Stimulated activated CD8-positive, alpha-beta memory T cell treated with anti-CD3 and anti-CD28 coated beads, Interleukin-7, amount 100 ng/mL, for 48 hours (primary cell): ENCODE results near the gene CSTPP1.

Experiments
- DNase-seq, 2 donors: peaks; one replicate each; pipeline ENCODE4 v3.0.0-alpha.2; 2020; ENCODE audit warnings: low read depth in 1 of 2; ENCODE audit errors: extremely low read depth in 1 of 2

Gene CSTPP1

DNA sequence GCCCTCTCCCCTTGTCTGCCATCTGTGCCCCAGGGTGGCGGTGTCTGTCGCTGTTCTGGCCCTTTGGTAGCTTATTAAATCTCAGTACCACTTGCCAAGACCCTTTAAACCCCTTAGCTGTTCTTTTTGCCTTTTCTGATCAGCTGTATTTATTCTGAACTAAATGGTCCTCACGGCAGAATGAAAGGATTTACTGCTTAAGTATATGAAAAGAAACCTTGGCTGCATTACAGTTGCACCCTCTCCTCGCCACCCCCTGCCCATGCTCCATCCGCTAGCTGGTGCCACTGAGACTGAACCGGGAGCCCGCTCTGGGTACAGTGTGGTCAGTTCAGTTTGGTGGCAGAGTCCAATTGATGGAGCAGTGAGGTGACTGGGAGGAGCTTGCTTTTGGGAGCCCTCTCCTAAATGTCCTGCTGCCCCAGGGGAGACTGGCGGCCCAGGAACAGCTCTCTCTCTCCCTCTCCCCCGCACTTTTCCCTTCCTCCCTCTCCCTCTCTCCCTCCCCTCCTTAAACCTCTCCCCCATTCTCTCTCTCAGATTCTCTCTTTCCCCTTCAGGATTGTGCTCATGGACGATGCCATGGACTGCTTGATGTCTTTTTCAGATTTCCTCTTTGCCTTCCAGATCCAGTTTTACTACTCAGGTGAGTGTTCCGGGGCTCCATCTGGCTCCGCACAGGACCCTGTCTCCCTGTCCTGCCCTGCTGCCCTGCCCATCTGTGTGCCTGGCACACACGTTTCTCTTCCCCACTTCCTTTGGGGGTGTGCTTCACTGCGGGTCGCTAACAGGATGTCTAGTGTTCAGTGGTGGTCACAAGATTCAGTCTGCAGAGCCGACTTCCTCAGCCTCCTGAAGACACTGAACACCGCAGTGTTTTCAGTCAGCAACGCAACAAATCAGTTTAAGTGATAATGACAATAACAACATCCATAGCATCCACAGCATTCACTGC, 218.3 kb downstream of the CSTPP1 start:
- no peak for DNase-seq

DNA sequence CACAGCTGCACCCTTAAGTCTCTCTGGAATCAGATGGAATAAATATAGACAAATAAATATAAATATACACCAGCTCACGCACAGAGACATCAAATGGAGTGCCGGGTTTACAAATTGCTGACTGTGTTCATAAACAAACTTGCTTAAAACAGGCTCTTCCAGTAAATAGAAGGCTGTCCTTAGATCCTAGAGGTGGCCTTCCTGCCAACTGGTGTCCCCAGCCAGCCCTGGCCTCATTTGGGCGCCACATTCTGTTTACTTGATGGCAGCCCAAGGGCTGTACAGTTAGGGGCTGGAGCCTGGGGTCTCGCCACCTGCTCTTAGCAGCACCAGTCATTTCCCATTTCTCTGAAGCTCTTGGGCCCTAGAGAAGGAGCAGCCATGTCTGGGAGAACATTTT, 219.3 kb downstream of the CSTPP1 start:
- DNase-seq = no peak

DNA sequence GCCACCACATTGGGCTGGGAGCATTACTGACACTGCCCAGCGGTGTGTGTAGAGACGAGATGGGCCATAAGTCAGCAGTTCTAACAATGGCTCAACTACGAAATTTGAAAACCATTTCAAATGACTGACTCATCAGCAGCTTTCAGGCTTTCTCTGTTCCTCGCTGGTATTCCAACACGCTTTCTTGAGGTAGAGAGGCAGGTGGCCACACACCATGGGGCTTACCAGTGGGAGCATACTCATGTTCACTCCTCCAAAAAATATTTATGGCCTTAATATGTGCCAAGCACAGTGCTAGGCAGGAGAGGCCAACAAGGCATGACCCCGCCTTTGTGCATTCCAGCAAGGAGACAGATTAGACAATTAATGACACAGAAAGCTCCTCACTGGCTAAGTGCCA, 219.8 kb downstream of the CSTPP1 start:
- no peak for DNase-seq

DNA sequence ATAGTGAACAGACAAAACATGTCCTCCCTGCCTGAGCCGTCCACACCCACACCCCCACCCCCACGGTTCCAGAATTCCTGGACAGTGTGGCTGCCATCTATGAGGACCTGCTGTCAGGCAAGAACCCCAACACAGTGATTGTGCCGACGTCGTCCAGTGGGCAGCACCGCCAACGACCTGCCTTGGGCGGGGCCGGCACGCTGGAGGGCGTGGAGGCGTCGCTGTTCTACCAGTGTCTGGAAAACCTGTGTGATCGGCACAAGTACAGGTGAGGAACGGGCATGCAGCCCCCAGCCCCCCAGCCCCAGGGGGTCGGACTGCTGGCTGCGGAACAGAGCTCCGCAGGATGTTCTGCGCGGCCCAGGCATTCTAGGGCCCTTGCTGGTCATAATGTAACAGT, 220.4 kb downstream of the CSTPP1 start:
- DNase-seq = no peak

DNA sequence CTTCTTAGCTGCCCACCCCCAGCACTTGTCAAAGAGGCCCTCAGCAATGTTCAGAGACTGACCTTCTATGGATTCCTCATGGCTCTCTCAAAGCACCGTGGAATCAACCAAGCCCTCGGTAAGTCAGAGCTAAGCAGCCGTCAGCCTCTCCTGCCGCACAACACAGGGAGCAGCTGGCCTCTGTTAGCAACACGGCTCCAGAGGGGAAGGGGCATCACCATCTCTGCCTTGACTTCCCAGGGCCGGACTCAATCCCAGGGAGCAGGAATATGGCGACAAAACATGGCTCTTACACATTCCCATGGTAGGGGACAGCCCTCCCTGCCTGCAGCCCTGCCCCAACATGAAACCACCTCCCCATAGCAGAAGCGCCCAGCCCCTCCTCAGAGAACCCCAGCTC, 221.2 kb downstream of the CSTPP1 start:
- no peak for DNase-seq

DNA sequence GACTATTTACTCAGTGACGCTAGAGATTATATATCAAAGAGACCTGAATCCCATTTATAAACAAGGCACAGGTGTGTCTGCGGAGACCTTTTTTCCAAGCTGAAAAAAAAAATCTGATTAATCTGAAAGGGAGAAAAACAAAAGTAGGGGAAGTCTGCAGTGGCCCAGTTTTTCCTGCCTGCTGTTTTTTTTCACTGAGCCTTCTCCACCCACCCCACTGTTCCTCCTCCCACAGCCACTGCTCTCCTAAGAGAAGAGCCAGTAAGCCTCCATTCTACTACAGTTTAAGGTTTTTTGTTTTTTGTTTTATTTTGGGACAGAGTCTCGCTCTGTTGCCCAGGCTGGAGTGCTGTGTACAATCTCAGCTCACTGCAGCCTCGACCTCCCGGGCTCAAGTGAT, 221.7 kb downstream of the CSTPP1 start:
- no peak for DNase-seq

DNA sequence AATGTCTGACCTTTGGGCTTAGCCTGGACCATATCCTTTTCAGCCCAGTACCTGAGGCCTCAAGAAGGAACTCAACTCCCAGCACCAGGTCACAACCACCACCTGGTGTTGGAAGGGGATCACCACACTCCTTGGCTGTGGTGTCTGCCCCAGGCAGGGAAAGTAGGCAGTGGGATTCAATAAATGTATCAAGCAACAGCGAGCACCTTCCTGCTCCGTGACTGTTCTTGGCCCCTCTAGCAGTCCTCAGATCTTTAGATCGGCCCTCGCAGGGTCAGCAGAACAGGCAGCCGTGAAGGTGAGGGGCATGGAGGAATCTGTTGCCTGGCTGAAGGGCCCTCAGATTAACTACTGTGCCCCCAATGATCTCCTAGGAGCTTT, 224.2 kb downstream of the CSTPP1 start:
- DNase-seq = no peak

DNA sequence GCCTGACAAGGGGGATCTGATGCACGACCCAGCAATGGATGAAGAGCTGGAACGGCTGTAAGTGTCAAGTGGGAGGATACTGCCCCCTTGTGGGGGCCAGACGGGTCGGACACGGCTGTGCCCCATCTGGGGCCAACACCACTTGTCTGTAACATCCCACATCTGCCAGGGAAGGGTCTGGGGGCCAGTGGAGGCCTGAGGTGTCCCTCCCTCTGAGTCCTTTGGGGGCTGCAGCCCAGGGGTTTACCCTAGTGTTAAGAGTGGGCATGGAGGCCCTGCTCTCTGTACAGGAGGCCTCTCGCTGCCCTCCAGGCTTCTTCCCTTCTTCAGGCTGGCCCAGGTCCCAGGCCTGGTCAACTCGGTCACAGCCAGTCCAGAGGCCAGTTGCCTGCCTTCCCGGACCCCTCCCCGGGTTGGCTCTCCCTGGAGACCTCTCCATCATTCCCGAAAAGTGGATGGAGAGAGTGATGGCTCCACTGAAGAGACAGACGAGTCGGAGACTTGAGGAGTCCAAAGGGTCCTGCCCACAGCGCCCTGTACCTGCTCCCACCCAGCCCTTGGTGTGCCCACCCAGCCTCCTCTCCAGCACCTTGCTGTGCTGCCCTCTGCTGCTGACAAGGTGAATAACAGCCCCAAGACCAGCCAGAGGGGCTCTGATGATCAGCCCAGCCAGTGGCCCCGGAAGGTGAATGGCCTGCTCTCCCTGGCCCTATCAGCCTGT, 224.7 kb downstream of the CSTPP1 start:
- no peak for DNase-seq

DNA sequence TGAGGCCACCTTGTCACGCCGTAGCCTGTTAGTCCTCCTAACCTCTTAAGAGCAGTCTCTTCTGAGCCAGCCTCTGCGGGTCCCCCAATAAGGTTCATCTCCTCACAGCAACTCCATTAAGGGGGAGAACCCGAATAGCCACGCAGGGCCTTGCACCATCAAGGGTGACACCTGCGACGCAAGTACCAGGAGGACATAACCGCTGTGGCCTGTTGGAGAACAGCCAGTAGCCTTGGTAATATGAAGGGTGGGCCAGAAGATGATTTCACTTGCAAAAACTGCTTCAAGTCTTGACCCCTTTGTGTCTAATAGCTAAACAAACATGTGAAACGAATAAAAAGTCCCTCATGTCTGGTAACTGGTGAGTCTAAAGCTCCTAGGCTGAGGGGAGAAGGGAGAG, 225.3 kb downstream of the CSTPP1 start:
- no peak for DNase-seq

DNA sequence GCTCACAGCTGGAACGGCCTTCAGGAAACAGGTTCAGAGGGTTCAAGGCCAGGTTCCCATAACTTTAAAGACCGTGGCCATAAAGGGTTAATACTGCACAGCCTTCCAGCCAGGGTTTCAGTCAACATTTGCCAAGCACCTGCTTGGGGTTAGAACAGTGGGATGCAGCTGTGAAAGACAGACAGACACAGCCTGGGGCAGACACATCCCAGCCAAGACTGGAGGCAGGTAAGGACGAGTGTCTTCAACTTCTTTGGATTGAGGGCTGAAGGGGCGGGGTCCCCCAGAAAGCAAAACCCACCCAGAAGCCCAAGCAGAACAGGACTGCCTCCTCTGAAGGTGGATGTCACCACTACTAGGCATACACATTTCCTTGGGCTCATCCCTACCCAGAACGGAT, 225.9 kb downstream of the CSTPP1 start:
- no peak for DNase-seq

DNA sequence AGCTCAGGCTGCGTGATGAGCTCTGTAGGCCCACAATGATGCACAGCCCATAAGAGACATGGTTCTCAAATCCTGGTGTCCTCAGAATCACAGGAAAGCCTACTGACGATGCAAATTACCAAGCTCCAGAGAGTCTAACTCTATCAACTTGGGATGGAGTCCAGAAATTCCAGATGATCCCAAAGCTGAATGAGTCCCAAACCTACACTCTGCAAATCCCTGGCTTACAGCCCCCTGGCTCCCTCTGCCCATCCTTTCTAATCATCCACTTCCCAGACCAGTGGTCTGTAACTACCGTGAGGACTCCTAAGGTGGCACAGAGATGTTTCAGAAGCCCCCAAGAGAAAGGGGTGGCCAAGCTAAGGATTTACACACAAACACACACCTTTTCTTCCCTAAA, 226.6 kb downstream of the CSTPP1 start:
- no peak for DNase-seq

DNA sequence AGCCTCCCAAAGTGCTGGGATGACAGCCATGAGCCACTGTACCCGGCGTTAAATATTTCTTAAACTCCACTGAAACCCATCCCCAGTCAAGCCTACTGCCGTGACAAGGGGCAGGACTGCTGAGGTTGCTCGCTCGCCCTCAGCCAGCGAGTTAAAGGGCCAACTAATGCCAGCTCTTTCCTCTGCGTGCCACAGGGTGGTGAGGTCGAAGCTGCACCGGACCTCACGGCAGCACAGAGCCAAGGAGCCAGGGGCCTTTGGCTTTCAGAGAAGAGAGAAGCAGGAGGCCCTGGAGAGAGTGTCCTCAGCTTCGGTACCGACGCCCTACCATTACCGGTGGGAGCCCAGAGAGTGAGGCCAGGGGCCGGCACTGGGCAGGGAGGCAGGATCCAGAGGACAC, 227.3 kb downstream of the CSTPP1 start:
- DNase-seq = no peak

DNA sequence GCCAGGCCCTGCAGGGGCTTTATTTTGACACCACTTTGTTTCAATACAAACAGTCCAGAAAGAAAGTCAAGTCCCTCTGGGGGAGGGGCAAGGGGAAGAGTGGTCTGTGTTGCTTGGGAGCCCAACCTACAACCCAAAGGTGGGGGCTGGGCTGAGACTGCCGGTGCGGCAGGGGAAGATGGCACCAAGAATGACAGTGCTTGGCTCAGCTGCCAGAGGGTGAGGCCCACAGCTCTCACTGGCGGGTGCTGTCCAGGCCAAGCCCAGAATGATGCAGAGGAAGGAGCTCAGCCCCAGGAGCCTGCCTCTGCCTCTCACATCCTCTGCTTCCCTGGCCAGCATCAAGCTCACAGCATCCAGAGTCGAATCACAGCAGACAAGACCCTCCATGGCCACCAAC, 227.8 kb downstream of the CSTPP1 start:
- no peak for DNase-seq

DNA sequence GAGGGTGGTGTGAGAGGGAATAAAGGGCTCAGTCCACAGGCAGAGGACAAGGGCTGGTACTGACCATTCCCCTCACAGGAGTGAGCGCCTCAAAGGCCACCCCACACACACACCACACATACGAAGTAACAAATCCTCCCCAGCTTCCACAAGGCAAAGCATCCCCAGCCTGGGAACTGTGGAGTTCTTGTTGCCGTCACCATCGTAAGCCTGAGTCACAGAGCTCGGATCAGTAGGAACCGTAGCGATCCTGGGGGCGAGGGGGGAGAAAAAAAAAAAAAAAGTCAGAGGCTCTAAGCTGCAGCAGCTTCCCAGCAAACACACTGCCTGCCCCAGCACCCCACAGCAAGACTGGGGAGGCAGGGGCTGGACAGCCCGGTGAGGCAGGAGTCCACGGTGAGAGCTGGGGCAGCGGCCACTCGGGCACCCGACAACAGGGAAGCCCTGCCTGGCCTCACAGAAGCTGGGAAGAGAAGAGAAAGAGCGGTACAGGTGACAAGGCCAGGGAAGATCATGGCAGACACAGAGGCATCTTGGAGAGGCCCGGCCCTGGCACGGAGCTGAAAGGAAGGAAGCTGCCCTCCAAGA, 228.8 kb downstream of the CSTPP1 start:
- DNase-seq = no peak

DNA sequence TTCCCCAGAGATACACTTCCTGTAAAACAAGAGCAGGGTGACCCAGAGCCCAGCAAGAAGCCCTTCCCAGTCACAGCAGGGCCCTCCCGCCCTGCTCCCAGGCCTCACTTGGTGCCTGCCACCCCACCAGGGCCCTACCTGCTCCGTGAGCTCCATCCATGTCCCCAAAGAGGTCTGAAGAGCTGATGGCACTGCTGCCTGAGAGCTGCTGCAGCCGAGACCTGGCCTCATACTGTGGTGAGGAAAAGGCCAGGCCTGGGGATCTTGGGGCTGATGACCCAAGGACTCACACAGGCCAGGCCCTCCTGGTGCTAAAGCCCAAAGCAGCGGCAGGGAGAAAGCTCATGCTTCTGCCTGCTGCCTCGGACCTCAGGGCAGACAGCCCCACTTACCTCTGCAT, 229.8 kb downstream of the CSTPP1 start:
- no peak for DNase-seq

DNA sequence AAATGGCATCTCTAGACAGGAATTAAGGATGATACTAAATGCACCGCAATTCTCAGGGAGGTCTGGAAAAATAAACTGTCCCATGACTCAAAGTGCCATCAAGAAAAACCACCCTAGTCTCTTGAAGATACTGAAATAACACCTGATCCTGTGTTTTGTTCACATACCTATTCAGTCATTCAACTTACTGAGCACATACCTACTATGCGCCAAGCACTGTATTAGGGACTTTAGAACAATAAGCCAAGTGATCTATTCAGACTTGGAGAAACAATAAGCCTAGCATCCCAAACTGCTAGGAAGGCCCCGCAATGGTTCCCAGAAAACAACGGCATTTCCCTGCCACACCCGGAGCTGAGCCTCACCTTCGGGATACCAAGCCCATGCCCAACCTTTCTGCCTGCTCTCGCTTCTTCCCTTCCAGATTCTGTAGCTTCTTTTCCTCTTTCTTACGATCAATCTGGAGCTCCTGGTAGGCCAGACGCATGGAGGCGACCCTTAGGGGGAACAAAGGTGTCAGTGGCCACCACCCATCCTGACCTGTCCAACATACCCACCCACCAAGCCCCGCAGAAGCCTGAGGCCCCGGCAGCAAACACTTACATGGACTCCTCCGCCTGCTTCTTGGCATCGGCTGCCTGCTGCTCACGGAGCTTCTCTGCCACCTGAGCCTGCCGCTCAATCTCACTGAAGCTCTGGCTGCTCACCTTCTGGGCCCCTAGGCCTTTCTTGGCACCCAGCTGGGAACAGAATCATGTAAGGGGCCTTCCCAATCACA, 234.7 kb downstream of the CSTPP1 start:
- no peak for DNase-seq

DNA sequence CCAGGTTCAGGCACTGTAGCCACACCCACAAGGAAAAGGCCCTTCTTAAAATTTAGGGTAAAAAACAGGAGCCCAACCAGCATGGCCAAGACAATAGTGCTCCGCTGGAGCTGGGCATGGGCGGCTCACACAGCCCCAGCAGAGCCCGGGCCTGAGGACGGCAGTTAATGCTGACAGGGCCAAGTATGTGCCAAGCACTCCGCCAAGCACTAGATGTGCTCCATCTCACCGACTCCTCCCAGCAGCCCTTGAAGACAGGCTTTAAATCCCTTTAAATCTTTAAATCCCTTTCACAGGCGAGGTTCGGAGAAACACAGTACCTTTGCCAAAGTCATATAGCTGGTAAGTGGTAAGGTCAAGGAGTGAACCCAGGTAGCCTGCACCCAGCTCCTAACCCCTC, 235.3 kb downstream of the CSTPP1 start:
- DNase-seq = no peak

DNA sequence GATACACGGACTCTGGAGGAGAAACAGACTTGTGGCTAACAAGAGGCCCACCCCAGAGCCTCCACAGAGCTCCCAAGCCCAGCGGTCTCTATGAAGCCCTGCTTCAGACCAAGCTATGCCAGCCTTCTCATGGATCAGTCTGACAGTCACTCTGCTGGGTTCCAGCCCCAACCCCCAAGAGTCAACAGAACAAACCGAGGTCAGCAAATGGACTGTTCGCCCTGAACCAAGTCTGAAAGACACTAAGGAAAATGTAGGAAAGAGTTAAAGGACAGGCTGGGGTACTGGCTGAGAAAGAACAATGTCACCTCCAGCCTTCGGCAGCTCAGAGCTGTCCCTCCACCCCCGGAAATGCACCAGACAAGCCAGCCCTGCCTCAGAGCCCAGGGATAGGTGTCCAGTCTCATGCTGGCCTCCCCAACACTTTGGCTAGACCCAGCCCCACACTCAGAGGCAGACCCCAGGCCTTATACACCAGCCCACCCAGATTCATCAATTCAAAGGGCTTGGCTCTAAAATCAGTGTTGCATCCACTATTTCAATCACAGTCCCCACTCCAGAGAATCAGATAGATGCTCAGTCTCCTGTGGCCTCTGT, 236.3 kb downstream of the CSTPP1 start:
- DNase-seq = no peak

DNA sequence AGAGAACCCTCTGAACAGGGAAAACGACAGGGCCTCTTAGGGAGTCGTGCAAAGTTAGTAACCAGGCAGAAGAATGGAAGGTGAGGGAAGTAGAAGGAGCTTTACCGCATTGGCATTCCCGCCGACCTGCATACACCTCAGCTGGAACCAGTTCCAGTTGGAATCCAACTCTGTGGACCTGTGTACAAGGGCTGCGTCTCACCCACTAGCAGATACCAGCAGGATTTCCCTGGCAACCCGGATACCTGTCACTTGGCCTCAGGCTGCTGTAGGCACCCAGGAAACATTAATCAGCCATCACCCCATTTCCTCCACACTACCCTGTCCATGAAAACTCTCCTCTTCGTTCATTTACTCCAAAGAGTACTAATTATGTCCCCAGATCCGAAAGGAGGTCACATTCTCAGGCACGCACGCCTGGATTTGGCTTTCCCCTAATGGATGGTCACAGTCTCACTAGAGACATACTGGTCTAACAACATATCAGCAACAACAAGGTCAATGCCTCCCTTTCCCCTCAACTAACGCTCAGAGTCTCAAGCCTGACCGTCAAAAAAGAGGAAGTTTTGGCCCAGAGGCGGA, 239.3 kb downstream of the CSTPP1 start:
- no peak for DNase-seq
